GM12892 (cell line): ENCODE results near the gene SPTLC3.
A peak's percentile ranks its signal among the peaks of the same experiment; 100 is the strongest.

Experiments used
- DNase-seq: peaks from one replicate; pipeline ENCODE4 v3.0.0; 2011; ENCODE audit not compliant: insufficient read length
- FAIRE-seq: peaks from 2 replicates; lab custom pipeline; 2011; peaks lifted over from hg19 to GRCh38; lab: Jason Lieb, UNC
- POLR2A ChIP-seq: IDR thresholded peaks from 2 replicates; pipeline ENCODE4 v1.6.1; 2011; ENCODE audit warnings: low read depth, low read length, control low read depth
- POLR2AphosphoS5 ChIP-seq: IDR thresholded peaks from 2 replicates; pipeline ENCODE4 v1.6.1; 2011; ENCODE audit warnings: low read depth, low read length, control low read depth
- TAF1 ChIP-seq: IDR thresholded peaks from 2 replicates; pipeline ENCODE4 v1.6.1; 2011; ENCODE audit warnings: low read depth, mild to moderate bottlenecking, control low read depth, low read length, borderline replicate concordance

The SPTLC3 gene

GRCh38 chr20:13105039-13105438 lies 96.3 kb downstream of the SPTLC3 start:
- DNase-seq: no peak
- TF ChIP-seq POLR2AphosphoS5 (no peak), POLR2A (no peak), TAF1 (no peak)
- no peak for FAIRE-seq

DNA sequence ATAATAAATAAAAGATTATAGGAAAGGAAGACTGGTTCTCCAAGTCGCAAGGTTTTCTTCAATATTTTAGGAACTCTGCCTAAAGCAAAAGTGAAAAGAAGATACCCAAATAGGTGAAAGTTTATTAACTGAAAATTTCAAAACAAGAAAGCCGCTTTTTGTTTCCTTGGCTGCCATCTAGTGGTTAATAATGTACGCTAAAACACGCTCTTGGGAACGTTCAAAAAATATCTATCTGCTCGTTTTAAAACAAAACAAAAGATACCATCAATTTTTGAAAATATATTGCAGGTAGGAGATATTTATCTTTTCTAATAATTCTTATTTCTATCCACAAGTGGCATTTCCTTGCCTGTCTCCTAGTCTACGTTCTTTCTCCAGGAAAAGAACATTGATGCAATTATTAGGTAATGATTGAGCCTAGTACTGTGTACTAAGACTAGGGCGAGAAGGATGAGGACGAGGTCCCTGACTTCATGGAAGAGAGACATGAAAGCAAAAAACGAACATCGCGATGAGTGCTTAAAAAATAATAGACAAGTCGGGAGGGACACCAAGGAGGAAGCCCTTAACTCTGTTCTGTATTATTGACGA lies 97.2 kb downstream of the SPTLC3 start:
- FAIRE-seq: no peak
- DNase-seq: no peak

GRCh38 chr20:13109658-13110057 lies 100.9 kb downstream of the SPTLC3 start:
- TF ChIP-seq POLR2A (no peak), TAF1 (no peak), POLR2AphosphoS5 (no peak)
- DNase-seq (no peak), FAIRE-seq (no peak)

More for the DNA sequence above, 97.2 kb downstream of the SPTLC3 start:
- TF ChIP-seq POLR2AphosphoS5: no peak
- no peak for TF ChIP-seq POLR2A
- TF ChIP-seq TAF1: no peak

DNA sequence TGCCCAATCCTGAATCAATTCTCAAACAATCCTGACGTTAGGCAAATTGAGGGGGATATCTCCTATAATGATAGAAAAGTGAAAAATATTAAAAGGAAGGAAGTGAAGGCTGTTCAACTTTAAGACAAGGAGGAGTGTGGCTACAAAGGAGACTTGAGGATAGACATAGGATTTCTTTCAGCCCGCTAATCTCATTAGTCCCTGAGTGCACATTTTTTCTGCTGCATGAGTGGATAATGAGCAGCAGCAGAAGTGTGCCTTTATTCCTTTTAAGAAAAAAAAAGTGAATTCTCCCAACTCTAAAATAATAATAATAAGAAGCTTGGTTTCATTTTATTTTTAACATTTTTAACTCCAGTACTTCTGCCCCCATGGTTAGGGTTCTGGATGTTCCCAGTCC lies 102.0 kb downstream of the SPTLC3 start:
- TF ChIP-seq POLR2AphosphoS5 (no peak), TAF1 (no peak), POLR2A (no peak)
- FAIRE-seq: no peak
- DNase-seq: no peak

- TF ChIP-seq POLR2A (no peak), TAF1 (no peak), POLR2AphosphoS5 (no peak)
- DNase-seq (no peak), FAIRE-seq (no peak)
Observed at GRCh38 chr20:13111249-13111911, 102.6 kb downstream of the SPTLC3 start.

- DNase-seq (no peak), FAIRE-seq (no peak)
- TF ChIP-seq TAF1: no peak
- no peak for TF ChIP-seq POLR2AphosphoS5
- TF ChIP-seq POLR2A: no peak
Observed at GRCh38 chr20:13113731-13114130, 105.0 kb downstream of the SPTLC3 start.

DNA sequence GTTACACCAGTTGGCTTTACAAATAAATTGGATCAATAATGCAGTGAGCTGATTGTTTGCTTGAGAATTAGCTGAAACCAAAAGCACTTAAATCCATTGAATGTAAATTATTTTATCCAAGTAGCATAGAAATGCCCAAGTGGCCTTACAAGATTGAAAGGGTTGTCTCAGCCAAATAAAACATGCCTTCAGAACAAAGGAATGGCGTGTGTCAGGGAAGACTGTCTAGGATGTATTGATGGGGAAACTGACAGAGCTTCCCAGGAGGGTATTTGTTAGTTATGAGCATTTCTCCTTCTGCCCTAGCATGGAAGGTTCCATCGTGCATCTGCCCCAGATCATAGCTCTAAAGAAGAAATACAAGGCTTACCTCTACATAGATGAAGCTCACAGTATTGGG lies 108.4 kb downstream of the SPTLC3 start:
- TF ChIP-seq TAF1: no peak
- no peak for TF ChIP-seq POLR2AphosphoS5
- TF ChIP-seq POLR2A: no peak
- no peak for FAIRE-seq
- no peak for DNase-seq

- FAIRE-seq (no peak), DNase-seq (no peak)
- TF ChIP-seq TAF1 (no peak), POLR2A (no peak), POLR2AphosphoS5 (no peak)
Observed at GRCh38 chr20:13118676-13119075, 109.9 kb downstream of the SPTLC3 start.

DNA sequence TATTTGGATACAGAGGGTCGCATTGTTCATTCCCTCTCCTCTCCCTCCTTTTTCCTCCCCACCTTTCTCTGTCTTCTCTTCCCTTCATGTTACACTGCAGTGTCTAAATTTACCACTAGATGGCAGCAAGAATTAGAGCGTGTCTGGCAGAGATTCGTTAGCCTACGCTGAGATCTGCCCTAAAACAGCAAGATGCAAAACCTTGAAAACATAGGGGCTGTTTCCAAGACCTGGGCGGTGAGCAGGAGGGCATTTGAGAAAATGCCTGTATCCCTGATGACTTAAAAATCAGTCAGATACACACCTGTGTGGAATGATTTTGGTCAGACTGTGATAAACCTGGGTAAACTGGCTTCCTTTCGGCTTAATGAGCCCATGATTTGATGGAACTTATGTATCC lies 110.8 kb downstream of the SPTLC3 start:
- FAIRE-seq (peak; percentile 87), DNase-seq (no peak)
- no peak for TF ChIP-seq TAF1
- TF ChIP-seq POLR2AphosphoS5: no peak
- TF ChIP-seq POLR2A: no peak

GRCh38 chr20:13120471-13120870 lies 111.7 kb downstream of the SPTLC3 start:
- FAIRE-seq (no peak), DNase-seq (no peak)
- TF ChIP-seq TAF1: no peak
- TF ChIP-seq POLR2AphosphoS5: no peak
- no peak for TF ChIP-seq POLR2A

DNA sequence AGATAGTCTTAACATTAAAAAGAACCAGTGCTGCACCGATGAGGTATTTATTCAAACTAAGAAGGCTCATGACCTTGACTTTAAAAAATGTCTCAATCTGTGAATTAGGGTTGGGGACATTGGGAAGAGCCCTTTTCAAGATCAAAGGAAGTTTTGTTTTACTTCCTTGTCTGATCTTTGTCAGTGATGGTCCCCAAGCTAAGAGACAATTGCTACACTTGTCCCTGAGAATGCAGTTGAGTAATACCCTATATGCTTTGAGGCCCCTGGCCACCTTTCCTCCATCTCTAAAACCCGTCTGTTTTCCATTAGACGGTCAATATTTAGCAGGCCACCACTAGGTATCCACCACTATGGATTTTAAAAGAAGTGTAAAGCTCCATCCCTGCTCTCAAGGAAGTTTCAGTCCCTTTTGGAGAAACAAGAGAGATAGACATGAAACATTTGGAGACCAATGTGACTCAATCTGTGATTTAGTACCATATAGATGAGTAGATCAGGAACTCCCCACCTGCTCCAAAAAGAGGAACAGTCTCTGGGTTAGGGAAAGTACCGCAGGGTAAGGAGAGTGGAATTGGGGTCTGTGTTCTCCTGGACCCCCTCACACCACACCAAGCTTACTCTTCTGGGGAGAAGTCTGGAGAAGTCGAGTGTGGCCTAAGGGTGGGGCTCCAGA lies 113.2 kb downstream of the SPTLC3 start:
- FAIRE-seq (peak; percentile 51), DNase-seq (no peak)
- TF ChIP-seq TAF1 (no peak), POLR2AphosphoS5 (no peak), POLR2A (no peak)

GRCh38 chr20:13125486-13125885 lies 116.7 kb downstream of the SPTLC3 start:
- FAIRE-seq (no peak), DNase-seq (no peak)
- TF ChIP-seq TAF1 (no peak), POLR2AphosphoS5 (no peak), POLR2A (no peak)
